NB4 (cell line): Measurements from ENCODE around the gene C16orf92.

Experiments used
- MYC ChIP-seq: IDR thresholded peaks from 2 replicates; pipeline ENCODE4 v1.6.1; 2011; ENCODE audit warnings: low read depth, low read length
- POLR2A ChIP-seq: IDR thresholded peaks from 2 replicates; pipeline ENCODE4 v1.6.1; 2011; ENCODE audit warnings: mild to moderate bottlenecking; ENCODE audit not compliant: insufficient read length; ENCODE audit errors: extremely low read depth
- TF ChIP-seq, protein P1 (sequence below): IDR thresholded peaks from one replicate; pipeline ENCODE4 v1.5.1; 2012; ENCODE audit warnings: low read depth, low read length

DNA sequence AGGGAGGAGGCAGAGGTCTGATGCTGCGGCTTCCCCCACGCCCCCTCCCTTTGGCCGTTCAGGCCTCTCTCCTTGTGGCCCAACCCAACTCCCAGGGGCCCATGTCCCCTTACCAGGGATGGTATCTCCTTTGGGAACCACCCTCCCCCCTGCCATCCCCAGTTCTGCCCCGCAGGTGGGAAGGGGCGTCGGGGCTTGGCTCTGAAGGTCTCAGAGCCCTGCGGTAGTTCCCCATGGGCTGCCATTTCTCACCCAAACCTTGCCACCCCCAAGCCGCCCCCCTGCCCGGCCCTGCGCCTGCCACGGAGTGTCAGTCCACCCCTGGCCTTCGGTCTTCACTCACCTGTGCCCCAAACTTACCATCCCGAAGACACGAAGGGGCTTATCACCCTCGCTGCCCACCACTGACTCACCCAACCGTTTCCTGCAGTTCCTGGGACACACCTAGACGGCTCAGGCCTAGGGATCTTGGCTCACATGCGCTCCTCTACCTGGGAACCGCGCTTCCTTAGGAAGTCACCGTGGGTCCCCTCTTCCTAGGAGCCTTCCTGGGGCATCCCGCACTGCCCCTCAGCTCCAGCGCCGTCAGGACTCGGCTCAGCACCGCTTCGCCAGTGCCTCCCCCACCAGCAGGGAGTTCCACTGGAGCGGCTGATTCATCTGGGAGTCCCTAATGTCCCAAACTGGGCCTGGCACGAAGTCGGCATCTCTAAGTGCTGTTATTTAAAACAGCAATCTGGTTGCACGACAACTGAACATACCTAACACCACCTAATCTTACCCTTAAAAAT lies 11.1 kb upstream of the C16orf92 start:
- TF ChIP-seq, protein P1, sequence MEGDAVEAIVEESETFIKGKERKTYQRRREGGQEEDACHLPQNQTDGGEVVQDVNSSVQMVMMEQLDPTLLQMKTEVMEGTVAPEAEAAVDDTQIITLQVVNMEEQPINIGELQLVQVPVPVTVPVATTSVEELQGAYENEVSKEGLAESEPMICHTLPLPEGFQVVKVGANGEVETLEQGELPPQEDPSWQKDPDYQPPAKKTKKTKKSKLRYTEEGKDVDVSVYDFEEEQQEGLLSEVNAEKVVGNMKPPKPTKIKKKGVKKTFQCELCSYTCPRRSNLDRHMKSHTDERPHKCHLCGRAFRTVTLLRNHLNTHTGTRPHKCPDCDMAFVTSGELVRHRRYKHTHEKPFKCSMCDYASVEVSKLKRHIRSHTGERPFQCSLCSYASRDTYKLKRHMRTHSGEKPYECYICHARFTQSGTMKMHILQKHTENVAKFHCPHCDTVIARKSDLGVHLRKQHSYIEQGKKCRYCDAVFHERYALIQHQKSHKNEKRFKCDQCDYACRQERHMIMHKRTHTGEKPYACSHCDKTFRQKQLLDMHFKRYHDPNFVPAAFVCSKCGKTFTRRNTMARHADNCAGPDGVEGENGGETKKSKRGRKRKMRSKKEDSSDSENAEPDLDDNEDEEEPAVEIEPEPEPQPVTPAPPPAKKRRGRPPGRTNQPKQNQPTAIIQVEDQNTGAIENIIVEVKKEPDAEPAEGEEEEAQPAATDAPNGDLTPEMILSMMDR = no peak
- no peak for TF ChIP-seq POLR2A
- no peak for TF ChIP-seq MYC
